HG02852 (cell line): ENCODE measurements around the gene RIMS3.
"Not testable (repeated sequence)": the region's sequence is repeated elsewhere in the genome, so short reads cannot be mapped to it uniquely, and the experiment has no call there.

Experiments
- ATAC-seq: cut with Tn5 transposase; IDR thresholded peaks from one replicate; pipeline ENCODE4 v1.9.1; 2021; ENCODE audit warnings: mild to moderate bottlenecking, moderate library complexity; ENCODE audit not compliant: unreplicated experiment

The RIMS3 gene

GRCh38 chr1:40633523-40633922 lies 32.0 kb downstream of the RIMS3 start:
- no peak for ATAC-seq

- ATAC-seq = no peak
Measured at GRCh38 chr1:40630488-40631223, 34.8 kb downstream of the RIMS3 start.

- not testable (repeated sequence) for ATAC-seq
Measured at GRCh38 chr1:40629546-40629945, 35.9 kb downstream of the RIMS3 start.

GRCh38 chr1:40628903-40629292 lies 36.6 kb downstream of the RIMS3 start:
- ATAC-seq = no peak

- no peak for ATAC-seq
Measured at GRCh38 chr1:40627987-40628902, 37.2 kb downstream of the RIMS3 start.

- no peak for ATAC-seq
Measured at GRCh38 chr1:40626383-40626770, 39.1 kb downstream of the RIMS3 start.

- ATAC-seq = no peak
Measured at GRCh38 chr1:40625476-40626382, 39.8 kb downstream of the RIMS3 start.

GRCh38 chr1:40625076-40625475 lies 40.4 kb downstream of the RIMS3 start:
- ATAC-seq = no peak

- no peak for ATAC-seq
Measured at GRCh38 chr1:40622936-40623629, 42.4 kb downstream of the RIMS3 start.

- no peak for ATAC-seq
Measured at GRCh38 chr1:40621821-40622450, 43.5 kb downstream of the RIMS3 start.

GRCh38 chr1:40620586-40621210 lies 44.8 kb downstream of the RIMS3 start:
- no peak for ATAC-seq

GRCh38 chr1:40620150-40620549 lies 45.3 kb downstream of the RIMS3 start:
- ATAC-seq = no peak

- no peak for ATAC-seq
Measured at GRCh38 chr1:40618108-40618507, 47.4 kb downstream of the RIMS3 start.

GRCh38 chr1:40612345-40612831 lies 53.1 kb downstream of the RIMS3 start:
- ATAC-seq = no peak

GRCh38 chr1:40610156-40610555 lies 55.3 kb downstream of the RIMS3 start:
- ATAC-seq = no peak

- no peak for ATAC-seq
Measured at GRCh38 chr1:40607921-40608320, 57.6 kb downstream of the RIMS3 start.

- ATAC-seq = no peak
Measured at GRCh38 chr1:40606978-40607377, 58.5 kb downstream of the RIMS3 start.

- no peak for ATAC-seq
Measured at GRCh38 chr1:40606194-40606593, 59.3 kb downstream of the RIMS3 start.

GRCh38 chr1:40599926-40600325 lies 65.6 kb downstream of the RIMS3 start:
- no peak for ATAC-seq
